Measurements from ENCODE around the gene RAD51D.
"Not testable (repeated sequence)": the region's sequence is repeated elsewhere in the genome, so short reads cannot be mapped to it uniquely, and the experiment has no call there.

Gene RAD51D

DNA sequence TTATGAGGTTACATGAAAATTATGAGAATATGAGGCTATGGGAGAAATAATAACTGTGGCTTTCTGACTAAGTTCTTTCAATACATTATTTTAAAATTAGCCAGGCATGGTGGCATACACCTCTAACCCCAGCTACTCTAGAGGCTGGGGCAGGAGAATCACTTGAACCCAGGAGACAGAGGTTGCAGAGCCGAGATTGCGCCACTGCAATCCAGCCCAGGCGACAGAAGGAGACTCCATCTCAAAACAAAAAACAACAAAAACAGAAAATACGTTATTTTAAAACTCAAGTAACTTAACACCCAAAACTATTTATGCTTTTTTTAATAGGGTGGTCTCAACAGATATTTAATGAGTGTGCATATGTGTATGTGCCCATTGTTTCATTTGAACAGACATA, 53.8 kb downstream of the RAD51D start:
- no peak for DNase-seq (ENCODE audit: low read depth, low spot score)

DNA sequence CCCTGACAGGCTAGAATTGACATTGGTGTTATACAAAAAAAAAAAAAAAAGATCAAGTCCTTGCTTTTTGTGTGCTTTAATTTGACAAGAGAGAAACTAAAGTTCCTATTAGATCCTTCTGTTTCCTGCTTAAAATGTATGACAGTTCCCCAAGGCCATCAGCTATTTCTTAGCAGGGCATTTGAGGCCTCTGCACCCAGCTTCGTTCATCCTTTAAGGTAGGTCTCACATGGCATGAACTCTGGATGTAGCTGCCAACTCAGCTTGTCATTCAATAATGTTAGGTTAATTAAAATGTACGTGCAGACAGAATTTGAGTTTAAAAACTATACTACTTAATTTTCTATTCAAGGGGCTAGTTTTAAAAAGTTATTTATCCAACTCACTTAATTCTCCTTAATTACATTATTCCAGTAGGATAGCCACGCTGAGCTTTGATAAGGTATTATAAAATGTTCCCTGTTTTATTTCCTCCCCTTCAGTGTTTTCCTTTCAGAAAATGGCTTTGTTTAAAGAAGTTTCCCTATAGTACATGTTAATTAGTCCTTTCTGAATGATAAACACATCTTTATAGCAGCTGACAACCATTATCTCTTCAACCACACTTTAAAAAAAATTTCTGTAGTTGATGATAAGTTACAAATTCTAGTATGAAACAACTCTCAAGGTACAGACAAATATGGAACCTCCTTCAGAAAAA, 55.0 kb downstream of the RAD51D start:
- no peak for DNase-seq (ENCODE audit: low read depth, low spot score)

DNA sequence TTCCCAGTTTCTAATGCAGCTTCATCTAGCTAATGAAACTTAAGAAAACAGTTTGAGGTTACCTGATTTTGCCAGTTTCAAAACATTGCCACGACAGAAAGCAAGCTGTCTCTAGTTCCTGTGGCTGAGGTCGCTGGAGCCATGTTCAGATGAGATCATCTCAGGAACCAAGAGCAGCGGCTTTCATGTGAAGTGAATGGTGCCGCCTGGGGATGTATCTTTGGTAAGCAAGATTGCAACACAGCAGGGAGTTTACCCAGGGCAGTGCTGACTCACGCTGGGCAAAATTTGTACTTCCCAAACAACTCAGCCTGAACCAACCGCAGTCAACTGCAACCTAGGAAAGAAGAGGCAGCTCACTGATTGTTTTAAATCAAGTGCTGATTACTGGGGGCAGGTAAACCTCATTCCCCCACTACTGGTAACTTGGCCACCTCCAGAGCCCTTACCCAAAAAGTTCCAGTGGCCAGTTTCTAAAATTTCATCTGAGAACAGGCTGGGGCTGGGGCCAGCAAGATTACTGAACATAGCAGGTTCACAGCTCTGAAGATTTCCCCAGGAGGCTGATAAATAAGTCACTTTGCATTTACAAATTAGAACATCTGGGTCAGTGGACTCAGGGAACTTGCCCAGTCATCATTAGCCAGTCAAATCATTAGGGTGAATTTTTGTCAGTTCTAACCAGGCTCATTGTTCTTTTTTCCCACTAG, 56.0 kb downstream of the RAD51D start, which contains the start of gene RFFL:
Gene RFFL, minus strand, starts transcription at position 194 of the 710 bp plus-strand sequence. CDS start 37,154 bp downstream, outside the sequence.
- DNase-seq (ENCODE audit: low read depth, low spot score), result peak; percentile 98

DNA sequence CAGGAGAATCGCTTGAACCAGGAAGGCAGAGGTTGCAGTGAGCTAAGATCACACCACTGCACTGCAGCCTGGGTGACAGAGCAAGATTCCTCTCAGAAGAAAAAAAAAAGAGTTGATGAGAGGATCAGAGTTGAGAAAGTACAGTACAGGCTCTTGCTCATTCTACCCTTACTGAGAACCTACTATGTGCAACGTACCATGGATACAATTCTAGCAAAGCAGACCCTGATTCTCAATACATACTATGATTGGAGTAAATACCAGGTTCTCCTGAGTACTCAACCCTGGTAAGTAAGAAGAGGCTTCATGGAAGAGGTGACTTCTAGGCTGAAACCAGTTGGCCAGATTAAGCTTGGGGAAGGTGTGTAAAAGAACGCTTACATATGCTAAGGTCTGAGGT, 57.4 kb downstream of the RAD51D start:
- DNase-seq (ENCODE audit: low read depth, low spot score), result no peak

- DNase-seq (ENCODE audit: low read depth, low spot score), result no peak
Measured at GRCh38 chr17:35057332-35057915, 62.2 kb downstream of the RAD51D start.

DNA sequence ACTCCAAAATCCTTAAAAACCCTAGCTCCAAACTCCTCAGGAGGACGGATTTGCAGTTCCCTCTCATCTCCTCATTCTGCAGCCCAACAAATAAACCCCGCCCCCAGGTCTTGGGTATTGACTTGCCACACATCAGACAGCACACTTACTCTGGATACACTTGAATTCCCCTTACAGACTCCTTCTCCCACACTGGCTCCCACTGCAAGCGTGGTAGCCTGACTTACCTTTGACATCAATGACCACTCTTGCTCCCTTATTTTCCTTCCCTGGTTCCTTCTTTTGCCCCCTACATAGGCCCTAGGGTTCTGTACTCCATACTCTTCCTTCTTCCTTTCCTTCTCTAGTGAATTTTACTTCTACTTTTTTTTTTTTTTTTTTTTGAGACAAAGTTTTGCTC, 63.6 kb downstream of the RAD51D start:
- no peak for DNase-seq (ENCODE audit: low read depth, low spot score)

- no peak for DNase-seq (ENCODE audit: low read depth, low spot score)
Measured at GRCh38 chr17:35053204-35053603, 66.5 kb downstream of the RAD51D start.

GRCh38 chr17:35052780-35053179, 66.9 kb downstream of the RAD51D start:
- DNase-seq (ENCODE audit: low read depth, low spot score), result peak; percentile 53

DNA sequence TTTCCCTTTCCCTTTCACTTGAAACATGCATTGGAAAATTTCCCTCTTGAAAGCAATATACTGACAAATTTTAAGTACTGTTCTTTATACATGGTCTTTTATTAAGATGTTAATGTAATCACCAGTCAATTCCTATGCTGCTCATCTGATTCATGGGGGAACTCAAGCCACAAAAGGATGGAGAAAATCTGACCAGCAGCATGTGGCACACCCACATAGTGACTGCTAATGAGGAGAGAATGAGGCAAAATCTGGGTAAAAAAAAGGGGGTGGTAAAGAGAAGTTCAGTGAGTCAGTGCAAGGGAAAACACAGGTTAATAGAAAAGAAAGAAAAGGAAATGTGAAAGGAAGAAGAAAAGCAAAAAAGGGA, 67.4 kb downstream of the RAD51D start:
- DNase-seq (ENCODE audit: low read depth, low spot score), result peak; percentile 74

- peak; percentile 82 for DNase-seq (ENCODE audit: low read depth, low spot score)
Measured at GRCh38 chr17:35051579-35052240, 68.0 kb downstream of the RAD51D start.

DNA sequence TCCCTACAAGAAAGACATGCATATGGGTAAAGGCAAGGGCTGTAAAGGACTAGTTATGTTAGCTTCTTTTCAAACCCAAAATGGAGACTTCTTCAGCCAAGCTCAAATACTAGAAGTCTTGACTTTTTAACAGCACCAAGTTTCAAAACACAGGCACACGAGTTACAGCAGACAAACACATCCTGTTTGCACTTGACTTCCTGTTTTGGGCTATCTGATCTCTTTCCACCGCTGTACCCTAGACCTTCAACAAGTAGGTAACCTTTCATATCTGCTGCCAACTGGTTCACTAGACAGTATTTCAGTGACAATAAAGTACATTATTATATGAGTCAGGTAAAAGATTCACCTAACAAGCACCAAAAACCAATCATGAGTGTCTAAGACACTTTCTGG, 68.5 kb downstream of the RAD51D start:
- no peak for DNase-seq (ENCODE audit: low read depth, low spot score)

GRCh38 chr17:35050170-35050569, 69.5 kb downstream of the RAD51D start:
- DNase-seq (ENCODE audit: low read depth, low spot score), result no peak

DNA sequence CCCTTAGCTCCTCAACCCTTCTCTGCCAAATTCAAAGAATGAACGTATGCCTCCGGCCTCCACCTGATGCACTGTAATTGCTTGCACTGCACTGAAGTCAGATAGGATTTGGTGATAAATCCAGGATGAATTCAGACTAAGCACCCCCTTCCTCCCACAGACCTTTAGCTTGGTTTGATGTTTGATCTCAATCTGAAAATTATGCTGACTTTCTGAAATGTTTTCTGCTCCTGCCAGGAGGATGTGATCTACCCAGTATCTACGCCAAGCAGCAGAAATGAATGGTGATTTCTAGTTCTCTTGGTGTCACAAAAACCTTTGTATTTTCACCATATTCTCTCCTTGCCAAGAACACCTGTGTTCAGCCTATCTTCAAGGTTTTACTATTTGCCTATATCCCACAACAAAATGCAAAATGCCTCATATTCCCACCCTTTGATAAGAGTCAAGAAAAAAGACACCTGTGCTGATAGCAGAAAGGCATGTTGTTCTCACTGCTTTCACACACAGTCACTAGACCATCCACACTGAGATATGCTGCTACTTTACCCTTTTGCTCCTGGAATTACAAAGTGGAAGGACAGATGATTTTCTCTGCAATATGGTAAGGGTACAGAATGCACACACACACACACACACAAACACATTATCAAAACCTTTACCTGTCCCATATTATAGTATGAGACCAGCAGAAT, 70.8 kb downstream of the RAD51D start:
- no peak for DNase-seq (ENCODE audit: low read depth, low spot score)

DNA sequence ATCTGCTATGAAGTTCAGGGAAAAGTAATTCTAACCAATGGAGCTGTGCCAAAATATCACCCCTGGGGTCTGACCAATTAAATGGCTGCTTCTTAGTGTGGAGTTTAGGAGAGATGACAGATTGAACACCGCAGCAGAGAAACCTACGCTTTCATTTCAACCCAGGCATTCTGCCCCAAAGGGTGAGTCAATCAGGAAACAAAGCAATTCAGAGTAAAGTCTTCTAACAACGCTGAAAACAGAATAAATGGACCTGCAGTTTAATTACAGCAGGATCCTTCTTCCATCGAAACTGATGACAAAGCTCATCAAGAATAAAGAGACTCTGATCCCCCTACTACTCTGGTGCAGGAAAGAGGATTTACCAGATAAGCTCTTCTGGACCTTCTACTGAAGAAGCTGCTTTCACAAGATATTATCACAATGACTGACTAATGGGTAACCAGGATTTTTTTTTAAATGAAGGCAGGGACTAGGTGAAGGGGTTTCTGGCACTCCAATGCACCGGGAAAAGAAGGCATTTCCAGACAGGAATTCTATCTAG, 72.8 kb downstream of the RAD51D start:
- DNase-seq (ENCODE audit: low read depth, low spot score), result peak; percentile 89

- no peak for DNase-seq (ENCODE audit: low read depth, low spot score)
Measured at GRCh38 chr17:35046245-35046644, 73.4 kb downstream of the RAD51D start.

- DNase-seq (ENCODE audit: low read depth, low spot score), result not testable (repeated sequence)
Measured at GRCh38 chr17:35045458-35045979, 74.1 kb downstream of the RAD51D start.

DNA sequence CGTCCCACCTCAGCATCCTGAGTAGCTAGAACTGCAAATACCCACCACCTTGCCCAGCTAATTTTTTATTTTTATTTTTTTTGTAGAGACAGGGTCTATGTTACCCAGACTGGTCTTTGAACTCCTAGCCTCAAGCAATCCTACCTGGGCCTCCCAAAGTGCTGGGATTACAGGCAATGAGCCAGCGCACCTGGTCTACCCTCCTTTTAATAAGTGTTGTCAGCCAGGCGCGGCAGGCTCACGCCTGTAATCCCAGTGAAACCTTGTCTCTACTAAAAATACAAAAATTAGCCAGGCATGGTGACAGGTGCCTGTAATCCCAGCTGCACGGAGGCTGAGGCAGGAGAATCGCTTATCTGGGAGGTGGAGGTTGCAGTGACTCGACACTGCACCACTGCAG, 75.5 kb downstream of the RAD51D start:
- no peak for DNase-seq (ENCODE audit: low read depth, low spot score)
